Mesenchymal stem cell (in vitro differentiated cells and primary cell): ENCODE results near the gene SPSB2.
A peak's percentile ranks its signal among the peaks of the same experiment; 100 is the strongest.
"Not testable (repeated sequence)": the region's sequence is repeated elsewhere in the genome, so short reads cannot be mapped to it uniquely, and the experiment has no call there.

Source experiments
- DNase-seq: peaks from one replicate; pipeline ENCODE4 v3.0.0-alpha.2; 2013
- H2AFZ ChIP-seq: one replicate; pipeline ENCODE4 v1.6.1; 2013; ENCODE audit warnings: low read depth, mild to moderate bottlenecking, control low read depth, inconsistent platforms, low read length, moderate library complexity
- H2AK5ac ChIP-seq: 2 replicates; pipeline ENCODE4 v1.6.1; 2013; ENCODE audit warnings: low read length, moderate library complexity, mild to moderate bottlenecking, inconsistent platforms; ENCODE audit not compliant: severe bottlenecking
- H2BK120ac ChIP-seq: one replicate; pipeline ENCODE4 v1.6.1; 2013; ENCODE audit warnings: low read depth, mild to moderate bottlenecking, inconsistent platforms, low read length, moderate library complexity
- H2BK12ac ChIP-seq, 2 experiments: one replicate each; pipeline ENCODE4 v1.6.1; 2013; ENCODE audit warnings: inconsistent platforms in 2 of 2, low read length in 2 of 2, mild to moderate bottlenecking in 2 of 2, moderate library complexity in 2 of 2, control low read depth in 1 of 2
- H2BK15ac ChIP-seq: one replicate; pipeline ENCODE4 v1.6.1; 2013; ENCODE audit warnings: mild to moderate bottlenecking, low read depth, inconsistent platforms; ENCODE audit not compliant: poor library complexity, severe bottlenecking
- H2BK5ac ChIP-seq: 2 replicates; pipeline ENCODE4 v1.6.1; 2013; ENCODE audit warnings: low read depth, mild to moderate bottlenecking, low read length, control low read depth, inconsistent platforms; ENCODE audit not compliant: poor library complexity, severe bottlenecking
- H3K14ac ChIP-seq, 2 experiments: one replicate each; pipeline ENCODE4 v1.6.1; 2013; ENCODE audit warnings: inconsistent platforms in 2 of 2, low read length in 2 of 2, control low read depth in 1 of 2, mild to moderate bottlenecking in 1 of 2, moderate library complexity in 1 of 2
- H3K18ac ChIP-seq, 2 experiments: one replicate each; pipeline ENCODE4 v1.6.1; 2013; ENCODE audit warnings: inconsistent platforms in 2 of 2, low read length in 2 of 2, control low read depth in 1 of 2, low read depth in 1 of 2, mild to moderate bottlenecking in 1 of 2
- H3K23ac ChIP-seq, 2 experiments: one replicate each; pipeline ENCODE4 v1.6.1; 2013; ENCODE audit warnings: inconsistent platforms in 2 of 2, low read length in 2 of 2, mild to moderate bottlenecking in 2 of 2, moderate library complexity in 2 of 2, control low read depth in 1 of 2
- H3K27ac ChIP-seq: 2 replicates; pipeline ENCODE4 v1.5.1; 2013; ENCODE audit warnings: mild to moderate bottlenecking, moderate library complexity, low read length, control low read depth, inconsistent platforms; ENCODE audit not compliant: poor library complexity, severe bottlenecking
- H3K27me3 ChIP-seq, 2 experiments: 2 replicates each; pipeline versions ENCODE4 v1.6.1 to v1.7.0; 2013; ENCODE audit warnings: low read length in 2 of 2, mild to moderate bottlenecking in 2 of 2, moderate library complexity in 2 of 2, control low read depth in 1 of 2, inconsistent platforms in 1 of 2; ENCODE audit not compliant: control insufficient read depth in 1 of 2, insufficient read depth in 1 of 2
- H3K36me3 ChIP-seq, 2 experiments: 2 replicates each; pipeline versions ENCODE4 v1.6.1 to v1.7.0; 2013; ENCODE audit warnings: low read length in 2 of 2, control low read depth in 1 of 2, inconsistent platforms in 1 of 2, low read depth in 1 of 2, mild to moderate bottlenecking in 1 of 2; ENCODE audit not compliant: insufficient read depth in 2 of 2, control insufficient read depth in 1 of 2
- H3K4ac ChIP-seq, 2 experiments: one replicate each; pipeline ENCODE4 v1.6.1; 2013; ENCODE audit warnings: inconsistent platforms in 2 of 2, low read length in 2 of 2, mild to moderate bottlenecking in 2 of 2, moderate library complexity in 2 of 2, control low read depth in 1 of 2, low read depth in 1 of 2
- H3K4me1 ChIP-seq: 2 replicates; pipeline ENCODE4 v1.6.1; 2013; ENCODE audit warnings: low read depth, low read length, control low read depth; ENCODE audit not compliant: control insufficient read depth, insufficient read depth
- H3K4me2 ChIP-seq: 2 replicates; pipeline ENCODE4 v1.6.1; 2013; ENCODE audit warnings: low read length, mild to moderate bottlenecking, inconsistent platforms; ENCODE audit not compliant: poor library complexity, severe bottlenecking
- H3K4me3 ChIP-seq, 2 experiments: 2 replicates each; pipeline versions ENCODE4 v1.5.1 to v1.7.0; 2013; ENCODE audit warnings: low read length in 2 of 2, mild to moderate bottlenecking in 2 of 2, control low read depth in 1 of 2, low read depth in 1 of 2; ENCODE audit not compliant: insufficient read depth in 1 of 2
- H3K79me1 ChIP-seq: replicated peaks from 2 replicates; pipeline ENCODE4 v1.6.1; 2013; ENCODE audit warnings: mild to moderate bottlenecking, control low read depth, low read length, inconsistent platforms; ENCODE audit not compliant: poor library complexity, severe bottlenecking
- H3K9ac ChIP-seq: 2 replicates; pipeline ENCODE4 v1.7.0; 2013; ENCODE audit warnings: mild to moderate bottlenecking, low read length, moderate library complexity
- H3K9me3 ChIP-seq: 2 replicates; pipeline ENCODE4 v1.7.0; 2013; ENCODE audit warnings: mild to moderate bottlenecking, low read length; ENCODE audit not compliant: control insufficient read depth
- H4K8ac ChIP-seq: one replicate; pipeline ENCODE4 v1.6.1; 2013; ENCODE audit warnings: inconsistent platforms, mild to moderate bottlenecking, low read length, moderate library complexity
- H4K91ac ChIP-seq: one replicate; pipeline ENCODE4 v1.6.1; 2013; ENCODE audit warnings: mild to moderate bottlenecking, low read length, inconsistent platforms
- WGBS: methylation state at CpG from one replicate; pipeline ENCODE4 v1.1.7; 2013; ENCODE audit warnings: mixed read lengths; 5-methylcytosine and 5-hydroxymethylcytosine counted together

Gene SPSB2

GRCh38 chr12:6909421-6910145 lies 36.5 kb upstream of the SPSB2 start:
- Histone ChIP-seq H3K9ac (no peak overlapping the region), H2BK12ac (no peak overlapping the region), H3K23ac (no peak overlapping the region), H3K4ac (no peak overlapping the region), H3K27ac (no peak overlapping the region), H3K4me1 (peaks cover 14% of the 10 kb centered on the region), H4K91ac (no peak overlapping the region), H3K4me2 (no peak overlapping the region), H2BK5ac (no peak overlapping the region), H2AFZ (no peak overlapping the region), H4K8ac (no peak overlapping the region), H3K36me3 (peaks cover 3 to 19% of the 10 kb centered on the region in 2 experiments), H3K18ac (no peak overlapping the region), H3K9me3 (no peaks in the 10 kb centered on the region), H2AK5ac (no peak overlapping the region), H3K14ac (no peak overlapping the region), H3K79me1 (no peaks in the 10 kb centered on the region), H3K4me3 (no peak overlapping the region), H3K27me3 (peaks cover 0 to 14% of the 10 kb centered on the region in 2 experiments), H2BK120ac (no peak overlapping the region), H2BK15ac (no peak overlapping the region)
- DNase-seq = no peak
- WGBS = 86% methylated on average over 4 of the region's 4 CpGs

- H3K4me2 ChIP-seq, H3K4ac ChIP-seq, H2AK5ac ChIP-seq, H4K91ac ChIP-seq, H3K4me3 ChIP-seq, H2BK5ac ChIP-seq, DNase-seq, H3K9me3 ChIP-seq, H3K4me1 ChIP-seq, H3K79me1 ChIP-seq, H3K14ac ChIP-seq, H3K27ac ChIP-seq, H3K23ac ChIP-seq, H3K18ac ChIP-seq, H4K8ac ChIP-seq, H2BK120ac ChIP-seq, H2BK15ac ChIP-seq, H3K9ac ChIP-seq, H2BK12ac ChIP-seq, H2AFZ ChIP-seq: not testable (repeated sequence)
- peaks cover 3 to 19% of the 10 kb centered on the region in 2 experiments for H3K36me3 ChIP-seq
- H3K27me3 ChIP-seq = peaks cover 0 to 14% of the 10 kb centered on the region in 2 experiments
- 96% methylated on average over 11 of the region's 11 CpGs for whole genome bisulfite sequencing
Measured at GRCh38 chr12:6908141-6908540, 35.0 kb upstream of the SPSB2 start.

- H3K9ac ChIP-seq = peak overlapping the region; percentile 93
- peaks cover 7% of the 10 kb centered on the region for H3K4me1 ChIP-seq
- peak overlapping the region in 1 of 2 experiments; percentile 5 for H3K4ac ChIP-seq
- no peak overlapping the region for H3K27ac ChIP-seq
- peak overlapping the region; percentile 9 for H2AK5ac ChIP-seq
- H3K9me3 ChIP-seq = no peaks in the 10 kb centered on the region
- 68% methylated on average over 5 of the region's 5 CpGs for WGBS
- H2BK5ac ChIP-seq = no peak overlapping the region
- H3K36me3 ChIP-seq = peaks cover 3 to 19% of the 10 kb centered on the region in 2 experiments
- H4K8ac ChIP-seq = no peak overlapping the region
- DNase-seq = no peak
- H3K27me3 ChIP-seq = no peaks in the 10 kb centered on the region
- H3K23ac ChIP-seq = no peak overlapping the region
- H2BK120ac ChIP-seq = no peak overlapping the region
- H2BK12ac ChIP-seq = peak overlapping the region in 1 of 2 experiments; percentile 45
- H2AFZ ChIP-seq = peak overlapping the region; percentile 95
- H3K79me1 ChIP-seq = no peaks in the 10 kb centered on the region
- peak overlapping the region in 1 of 2 experiments; percentile 94 for H3K18ac ChIP-seq
- H3K4me2 ChIP-seq = peak overlapping the region; percentile 54
- no peak overlapping the region for H4K91ac ChIP-seq
- H3K14ac ChIP-seq = no peak overlapping the region
- H2BK15ac ChIP-seq = no peak overlapping the region
- peak overlapping the region in 1 of 2 experiments; percentile 91 for H3K4me3 ChIP-seq
Measured at GRCh38 chr12:6905414-6906040, 32.4 kb upstream of the SPSB2 start.
